IPS-18c (cell line): ENCODE measurements around the gene WDR36.
"Not testable (repeated sequence)": the region's sequence is repeated elsewhere in the genome, so short reads cannot be mapped to it uniquely, and the experiment has no call there.

ENCODE experiments used
- H3K4me3 ChIP-seq: 2 replicates; pipeline ENCODE4 v1.7.0; 2013; ENCODE audit warnings: low read depth, mild to moderate bottlenecking, low read length, moderate library complexity; ENCODE audit not compliant: insufficient read depth
- H3K9me3 ChIP-seq: one replicate; pipeline ENCODE4 v1.6.1; 2013; ENCODE audit warnings: mild to moderate bottlenecking, low read length, moderate library complexity; ENCODE audit not compliant: control insufficient read depth, insufficient read depth

Gene WDR36

DNA sequence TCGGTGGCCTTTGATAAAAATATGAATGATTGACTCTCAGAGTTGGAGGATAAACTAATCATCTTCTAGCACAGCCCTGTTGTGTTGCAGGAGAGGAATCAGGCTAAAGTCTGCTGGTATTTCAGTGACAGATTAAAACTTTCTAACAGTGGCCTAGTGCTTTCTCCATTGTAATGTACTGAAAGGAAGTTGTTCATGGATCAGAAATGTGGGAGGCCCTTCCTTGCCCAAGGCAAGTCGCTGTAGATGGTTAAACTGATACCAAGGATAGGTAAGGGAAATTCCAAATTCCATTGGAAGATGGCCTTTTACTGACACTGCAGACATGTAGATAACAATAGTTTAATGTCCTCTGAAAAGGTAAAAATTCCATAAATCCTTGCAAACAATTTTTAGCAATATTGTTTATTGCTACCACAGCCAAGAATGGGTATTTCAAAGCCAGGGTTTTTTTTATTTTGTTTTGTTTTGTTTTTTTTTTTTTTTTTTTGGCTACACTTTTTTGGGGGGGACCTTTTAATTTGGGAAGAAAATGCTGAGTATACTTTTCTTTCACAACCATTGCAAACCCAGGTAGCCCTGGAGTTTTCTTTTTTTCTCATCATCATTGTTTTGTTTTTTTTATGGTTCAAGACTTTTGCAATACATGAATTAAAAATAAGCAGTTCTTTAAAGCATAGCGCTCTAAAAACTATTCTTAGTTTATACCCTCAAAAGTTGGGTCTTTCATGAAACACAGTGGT, 35.5 kb downstream of the WDR36 start:
- Histone ChIP-seq H3K9me3 (no peaks in the 10 kb centered on the region), H3K4me3 (no peak overlapping the region)

DNA sequence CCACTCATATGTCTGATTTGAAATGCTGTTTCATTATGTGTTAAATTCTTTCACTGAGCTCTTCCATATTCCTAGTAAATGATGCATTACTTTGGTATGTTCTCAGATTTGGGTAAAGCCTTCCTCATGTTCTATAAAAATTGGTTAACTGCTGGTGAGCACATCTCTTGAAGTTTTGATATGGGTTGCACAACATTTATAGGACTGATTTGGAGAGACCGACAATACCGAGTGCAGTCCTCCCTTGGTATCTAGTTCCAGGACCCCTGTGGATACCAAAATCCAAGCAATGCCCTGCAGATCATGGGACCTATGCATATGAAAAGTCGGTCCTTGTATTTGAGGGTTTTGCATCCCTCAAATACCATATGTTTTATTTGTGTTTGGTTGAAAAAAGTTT, 37.8 kb downstream of the WDR36 start:
- no peak overlapping the region for H3K4me3 ChIP-seq
- no peaks in the 10 kb centered on the region for H3K9me3 ChIP-seq

DNA sequence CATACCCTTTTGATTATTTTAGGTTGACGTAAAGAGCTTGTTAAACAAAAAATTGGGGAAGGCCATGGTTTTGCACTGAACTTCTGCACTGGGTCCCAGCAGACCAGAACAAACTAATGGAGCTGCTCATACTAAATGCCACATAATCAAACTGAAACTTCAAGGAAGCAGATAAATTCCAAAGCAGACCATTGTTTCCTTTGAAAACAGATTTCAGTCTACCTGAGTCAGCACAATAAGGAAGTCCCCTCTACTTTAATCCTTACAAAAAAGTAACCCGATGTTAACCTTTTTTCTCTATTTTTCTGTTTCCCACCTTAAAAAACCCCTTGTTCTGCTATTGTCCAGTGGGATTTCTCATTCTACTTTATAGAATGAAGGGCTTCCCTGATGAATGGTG, 39.2 kb downstream of the WDR36 start:
- no peaks in the 10 kb centered on the region for H3K9me3 ChIP-seq
- no peak overlapping the region for H3K4me3 ChIP-seq

DNA sequence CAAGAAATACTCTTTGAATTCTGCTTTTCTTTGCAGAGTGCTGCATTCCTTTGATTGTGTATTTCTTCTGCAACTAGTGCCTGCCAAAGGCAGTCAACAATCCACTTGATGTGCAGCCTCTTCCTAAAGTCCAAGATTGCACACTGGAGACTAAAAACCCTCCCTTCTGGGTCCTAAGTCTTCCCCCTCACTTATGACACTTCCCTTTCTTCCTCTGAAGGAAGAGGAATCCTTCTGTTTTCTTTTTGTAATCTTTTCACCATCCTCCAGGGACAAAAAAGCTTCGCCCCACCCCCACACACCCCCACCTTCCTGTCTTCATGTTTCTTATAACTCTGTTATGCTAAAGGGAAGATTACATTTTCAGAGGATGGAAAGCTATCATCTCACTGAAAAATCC, 39.9 kb downstream of the WDR36 start:
- H3K9me3 ChIP-seq = no peaks in the 10 kb centered on the region
- H3K4me3 ChIP-seq = no peak overlapping the region

DNA sequence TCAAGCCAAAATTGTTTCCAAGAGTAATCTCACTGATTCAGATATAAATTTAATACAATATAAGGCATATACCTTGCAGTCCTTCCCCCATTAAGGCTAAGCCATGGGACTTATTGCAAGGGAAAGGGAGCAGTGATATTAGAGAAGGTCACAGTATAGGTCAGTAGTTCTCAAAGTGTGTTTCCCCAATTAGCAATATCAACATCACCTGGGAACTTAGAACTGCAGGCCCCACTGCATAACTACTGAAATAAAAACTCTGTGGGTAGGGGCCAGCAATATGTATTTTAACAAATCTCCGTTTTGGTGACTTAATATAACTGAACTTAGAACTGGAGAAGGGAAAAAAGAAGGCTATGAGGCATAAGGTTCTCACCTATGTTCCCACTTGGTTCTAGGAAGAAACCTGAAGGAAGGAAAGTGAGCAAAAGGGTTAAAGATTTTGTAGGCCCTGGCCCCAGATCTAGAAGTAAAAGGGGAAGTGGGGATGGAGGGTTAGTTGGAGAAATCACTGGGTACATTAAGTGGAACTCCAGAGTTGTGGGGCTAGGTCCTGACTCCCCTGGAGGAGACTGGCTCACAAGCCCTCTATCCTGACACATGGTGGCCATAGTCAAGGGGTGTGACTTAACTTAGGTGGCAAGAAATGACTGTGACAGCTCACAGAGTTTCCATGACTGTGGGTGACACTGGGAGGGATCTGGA, 40.7 kb downstream of the WDR36 start:
- Histone ChIP-seq H3K9me3 (no peaks in the 10 kb centered on the region), H3K4me3 (no peak overlapping the region)

DNA sequence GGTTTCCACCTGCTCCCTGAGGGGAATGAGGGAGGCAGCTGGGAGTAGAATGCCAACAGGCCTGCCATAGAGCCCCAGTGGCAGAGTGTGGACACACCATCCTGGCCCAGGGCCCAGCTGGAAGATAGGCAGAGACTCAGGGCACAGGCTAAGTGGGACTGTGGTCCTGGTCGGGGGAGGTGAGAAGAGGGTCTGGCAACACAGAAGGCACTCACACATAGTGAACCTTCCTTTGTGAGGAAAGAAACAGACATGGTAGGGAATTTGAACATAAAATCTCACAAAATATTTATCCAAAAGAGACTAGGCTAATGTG, 41.2 kb downstream of the WDR36 start:
- Histone ChIP-seq H3K9me3 (no peaks in the 10 kb centered on the region), H3K4me3 (no peak overlapping the region)

DNA sequence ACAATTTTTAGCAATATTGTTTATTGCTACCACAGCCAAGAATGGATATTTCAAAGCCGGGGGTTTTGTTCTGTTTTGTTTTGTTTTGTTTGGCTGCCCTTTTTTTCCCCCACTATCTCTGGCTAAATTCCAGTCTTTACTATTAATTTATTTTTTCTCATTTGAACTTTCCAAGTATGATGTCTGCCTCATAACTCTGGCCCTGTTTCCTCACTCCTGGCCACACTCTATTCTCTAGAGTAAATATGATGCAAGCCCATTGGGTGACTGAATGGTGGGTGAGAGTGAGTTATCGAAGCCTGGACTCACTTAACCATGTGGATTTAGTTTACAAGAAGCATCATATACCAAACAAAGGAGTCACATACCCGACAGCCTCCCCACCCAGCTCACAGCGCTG, 41.9 kb downstream of the WDR36 start:
- no peak overlapping the region for H3K4me3 ChIP-seq
- H3K9me3 ChIP-seq = no peaks in the 10 kb centered on the region

DNA sequence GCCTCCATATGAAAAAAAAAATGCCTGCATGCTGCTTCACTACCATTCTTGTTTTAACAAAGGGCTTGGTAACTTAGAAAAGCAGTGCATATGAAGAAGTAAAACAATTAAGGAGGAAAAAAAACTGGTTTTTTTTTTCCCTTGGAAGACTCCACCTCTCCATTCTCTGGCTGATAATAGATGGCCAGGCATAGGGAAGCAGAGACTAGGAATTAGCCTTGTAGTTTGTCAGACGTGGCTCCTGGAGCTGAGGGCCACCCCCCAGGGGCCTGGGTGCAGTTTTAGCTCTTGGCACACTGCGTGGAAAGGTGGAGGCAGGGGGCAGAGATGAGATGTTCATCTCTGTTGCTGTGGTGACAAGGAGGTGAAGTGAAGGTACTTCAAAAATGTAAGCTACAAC, 42.7 kb downstream of the WDR36 start:
- Histone ChIP-seq H3K4me3 (no peak overlapping the region), H3K9me3 (no peaks in the 10 kb centered on the region)

DNA sequence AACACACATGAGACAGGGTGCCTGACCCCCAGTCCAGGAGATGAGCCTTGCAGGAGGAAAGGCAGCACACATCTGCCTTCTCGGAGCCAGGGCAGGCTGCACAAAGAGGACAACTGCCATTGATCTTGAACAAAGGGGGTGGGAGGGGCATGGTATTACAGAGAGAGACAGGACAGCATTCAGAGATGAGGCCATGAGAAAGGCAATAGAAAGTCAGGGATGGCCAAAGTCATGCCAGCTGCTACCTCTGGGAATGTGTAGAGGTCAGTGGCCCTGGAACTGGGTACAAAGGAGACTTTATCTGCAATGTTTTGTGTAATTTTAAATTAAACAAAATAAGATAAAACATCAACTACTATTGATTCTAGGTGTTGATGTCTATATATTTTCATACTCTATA, 43.2 kb downstream of the WDR36 start:
- H3K9me3 ChIP-seq = no peaks in the 10 kb centered on the region

DNA sequence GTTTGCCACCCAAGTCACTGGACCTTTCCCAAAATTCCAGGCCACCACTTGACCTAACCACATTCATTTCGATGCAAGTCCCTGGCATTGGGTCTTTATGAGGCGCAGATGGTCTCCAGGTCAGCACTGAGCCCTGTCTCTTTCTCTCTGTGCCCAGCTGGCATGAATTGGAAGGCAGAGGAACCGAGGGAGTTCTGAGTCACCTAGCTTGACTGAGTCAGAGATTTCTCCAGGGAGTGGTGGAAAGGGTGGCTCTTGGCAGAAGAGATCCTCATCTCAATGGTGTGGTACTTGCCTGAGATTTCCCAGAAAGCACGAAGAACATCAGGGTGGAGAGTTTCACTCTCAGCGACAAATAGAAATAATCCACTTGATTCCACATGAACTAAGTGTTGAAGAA, 43.8 kb downstream of the WDR36 start:
- H3K9me3 ChIP-seq = no peaks in the 10 kb centered on the region
- H3K4me3 ChIP-seq = no peak overlapping the region

More for the DNA sequence above, 43.2 kb downstream of the WDR36 start:
- H3K4me3 ChIP-seq = no peak overlapping the region

DNA sequence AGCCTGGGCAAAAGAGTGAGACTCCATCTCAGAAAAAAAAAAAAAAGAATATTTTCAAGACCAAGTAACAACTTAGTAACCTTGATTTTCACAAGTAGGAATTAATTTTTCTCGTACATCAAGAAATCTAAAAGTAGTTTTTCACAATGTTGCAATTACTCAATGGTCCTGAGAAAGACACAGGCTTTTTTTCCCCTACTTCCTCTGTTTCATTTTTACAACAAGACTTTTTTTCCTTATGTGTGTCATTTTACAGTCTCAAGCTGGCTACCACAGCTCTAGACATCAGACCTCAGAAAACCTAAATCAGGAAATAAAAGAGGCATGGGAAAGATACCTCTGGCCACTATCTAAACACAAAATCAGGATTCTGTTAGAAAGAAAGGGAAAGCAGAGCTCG, 45.9 kb downstream of the WDR36 start:
- Histone ChIP-seq H3K4me3 (no peak overlapping the region), H3K9me3 (no peaks in the 10 kb centered on the region)

DNA sequence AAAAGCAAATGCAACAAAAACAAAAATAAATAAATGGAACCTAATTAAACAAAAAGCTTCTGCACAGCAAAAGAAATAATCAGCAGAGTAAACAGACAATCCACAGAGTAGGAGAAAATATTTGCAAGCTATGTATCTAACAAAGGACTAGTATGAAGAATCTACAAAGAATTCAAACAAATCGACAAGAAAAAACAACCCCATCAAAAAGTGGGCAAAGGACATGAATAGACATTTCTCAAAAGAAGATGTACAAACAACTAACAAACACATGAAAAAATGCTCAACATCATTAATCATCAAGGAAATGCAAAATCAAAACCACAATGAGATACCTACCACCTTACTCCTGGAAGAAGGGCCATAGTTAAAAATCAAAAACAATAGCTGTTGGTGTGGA, 49.3 kb downstream of the WDR36 start:
- H3K9me3 ChIP-seq, H3K4me3 ChIP-seq: not testable (repeated sequence)

DNA sequence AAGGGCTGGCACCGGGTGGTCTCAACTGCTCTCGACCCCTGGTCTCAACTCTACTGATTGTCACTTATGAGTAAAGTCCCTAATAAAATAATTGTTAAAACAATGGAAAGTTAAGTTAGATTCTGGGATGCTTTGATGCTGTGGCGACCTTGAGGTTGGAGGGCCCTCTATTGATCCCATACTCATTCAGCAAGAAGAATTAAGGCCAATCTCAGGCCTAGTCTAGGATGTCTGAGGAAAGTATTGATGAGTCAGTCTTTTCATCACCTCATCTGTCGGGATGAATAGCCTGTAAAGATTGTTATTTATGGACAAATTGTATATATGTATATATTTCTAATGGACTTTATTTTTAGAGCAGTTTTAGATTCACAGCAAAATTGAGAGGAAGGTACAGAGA, 50.8 kb downstream of the WDR36 start:
- Histone ChIP-seq H3K9me3 (no peaks in the 10 kb centered on the region), H3K4me3 (no peak overlapping the region)

DNA sequence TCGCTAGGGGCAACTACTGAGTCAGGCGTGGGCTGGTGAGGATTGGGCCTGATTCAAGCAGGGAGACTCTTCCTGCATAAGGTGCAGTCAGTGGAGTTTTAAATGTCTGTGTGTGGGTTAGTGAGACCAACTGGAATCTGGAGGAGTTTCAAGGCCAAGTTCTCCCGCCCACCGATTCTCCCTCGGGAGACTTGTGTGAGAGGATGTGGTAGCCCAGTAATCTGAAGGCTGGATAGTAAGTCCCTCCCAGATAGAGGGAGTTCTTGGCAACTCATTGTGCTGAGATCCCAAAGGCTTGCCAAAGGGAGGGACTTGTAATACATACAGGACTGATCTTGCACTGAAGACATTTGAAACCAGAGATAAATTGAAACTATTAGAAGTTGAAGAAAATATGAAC, 51.8 kb downstream of the WDR36 start:
- Histone ChIP-seq H3K9me3 (no peaks in the 10 kb centered on the region), H3K4me3 (no peak overlapping the region)

DNA sequence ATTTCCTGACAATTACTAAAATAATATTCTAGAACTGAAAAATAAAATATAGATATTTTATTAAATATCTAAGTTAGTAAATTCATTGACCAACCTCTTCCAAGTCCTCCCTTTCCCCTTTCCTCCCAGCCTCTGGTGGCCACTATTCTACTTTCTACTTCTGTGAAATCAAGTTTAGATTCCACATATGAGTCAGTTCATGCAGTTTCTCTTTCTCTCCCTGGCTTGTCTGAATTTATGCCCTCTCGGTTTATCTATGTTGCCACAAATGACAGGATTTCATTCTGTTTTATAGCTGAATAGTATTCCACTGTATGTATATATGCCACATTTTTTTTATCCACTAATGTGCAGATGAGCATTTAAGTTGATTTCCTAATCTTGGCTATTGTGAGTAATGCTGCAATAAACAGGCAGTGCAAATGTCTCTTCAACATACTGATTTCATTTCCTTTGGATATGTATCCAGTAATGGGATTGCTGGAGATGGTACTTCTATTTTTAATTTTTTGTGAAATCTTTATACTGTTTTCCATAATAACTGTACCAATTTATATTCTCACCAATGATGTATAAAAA, 52.3 kb downstream of the WDR36 start:
- Histone ChIP-seq H3K9me3 (no peaks in the 10 kb centered on the region), H3K4me3 (no peak overlapping the region)

DNA sequence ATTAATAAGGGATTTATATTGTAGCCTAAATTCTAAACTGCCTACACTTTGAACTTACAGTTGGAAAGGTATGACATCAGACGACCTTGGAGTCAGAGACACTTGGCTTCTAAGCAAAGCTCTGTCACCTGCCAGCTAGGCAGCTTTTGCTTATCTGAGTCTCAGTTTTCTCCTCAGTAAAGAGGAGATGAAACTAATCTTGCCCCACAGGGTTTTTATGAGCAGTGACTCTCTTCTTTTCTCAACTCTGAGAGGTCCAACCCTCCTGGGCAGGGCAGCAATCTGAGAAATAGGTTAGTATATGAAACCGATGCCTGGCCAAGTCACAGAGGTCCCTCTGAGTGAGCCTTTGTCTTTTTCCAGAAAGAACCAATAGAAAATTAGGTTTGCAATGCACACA, 53.9 kb downstream of the WDR36 start:
- Histone ChIP-seq H3K4me3 (no peak overlapping the region), H3K9me3 (no peaks in the 10 kb centered on the region)

DNA sequence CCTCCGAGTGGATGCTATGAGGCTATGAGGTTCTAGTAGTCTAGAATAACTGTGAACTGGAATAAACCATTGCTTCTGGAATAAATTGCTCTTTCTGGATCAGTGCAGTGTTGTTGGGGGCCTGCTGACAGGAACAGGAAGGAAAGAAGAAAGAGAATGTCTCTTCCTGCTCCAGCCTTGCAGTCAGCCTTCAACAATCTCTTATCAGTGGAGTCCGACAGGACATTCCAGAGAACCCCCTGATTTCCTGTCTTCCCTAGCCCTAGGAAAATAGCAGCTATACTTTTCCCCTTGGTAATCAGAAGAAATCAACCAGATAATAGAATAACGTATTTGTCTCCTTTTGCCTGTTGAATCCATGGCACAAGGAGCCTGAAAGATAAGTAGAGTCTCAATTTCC, 55.4 kb downstream of the WDR36 start:
- Histone ChIP-seq H3K9me3 (no peaks in the 10 kb centered on the region), H3K4me3 (no peak overlapping the region)

DNA sequence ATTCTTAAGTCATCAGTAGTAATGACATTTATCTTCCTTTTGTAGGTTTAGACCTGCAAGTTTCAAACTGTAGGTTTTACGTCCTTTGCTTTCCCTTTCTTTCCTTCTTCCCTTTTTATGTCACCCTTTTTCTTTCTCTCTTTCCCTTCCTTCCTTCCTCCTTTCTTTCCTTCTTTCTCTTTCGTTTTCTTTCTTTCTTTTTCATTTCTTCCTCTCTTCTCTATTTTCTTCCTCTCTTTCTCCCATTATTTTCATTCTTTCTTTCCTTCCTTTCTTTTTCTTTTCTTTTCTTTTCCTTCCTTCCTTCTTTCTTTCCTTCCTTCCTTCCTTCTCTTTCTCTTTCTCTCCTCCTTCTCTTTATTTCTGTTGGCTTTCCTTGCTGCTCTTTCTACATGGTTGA, 59.9 kb downstream of the WDR36 start:
- H3K9me3 ChIP-seq = no peaks in the 10 kb centered on the region

DNA sequence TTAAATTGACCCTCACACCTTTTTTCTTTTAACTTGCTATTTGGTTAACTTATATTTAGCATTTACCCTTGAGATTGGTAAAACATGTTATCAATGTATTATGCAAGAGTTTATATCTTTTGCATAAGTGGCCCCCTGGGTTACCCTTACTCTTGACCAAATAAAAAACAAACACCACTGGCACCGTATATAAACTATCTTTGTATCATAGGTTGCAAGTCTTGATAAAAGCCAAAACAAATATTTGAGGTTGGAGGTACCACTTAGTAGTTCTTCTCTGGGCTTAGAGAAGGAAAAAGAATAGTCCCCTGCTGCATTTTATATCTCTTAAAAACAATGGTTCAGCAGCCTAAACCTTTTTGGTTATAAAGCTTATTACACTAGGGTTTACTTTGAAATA, 61.3 kb downstream of the WDR36 start:
- Histone ChIP-seq H3K4me3 (no peak overlapping the region), H3K9me3 (no peaks in the 10 kb centered on the region)

More for the DNA sequence above, 59.9 kb downstream of the WDR36 start:
- H3K4me3 ChIP-seq = no peak overlapping the region
